Duodenal mucosa (tissue), 2 donors: Measurements from ENCODE around the gene LPAR1.

Source experiments
- H3K27ac ChIP-seq: one replicate; pipeline ENCODE4 v1.7.0; 2013; ENCODE audit warnings: low read depth, low read length
- H3K27me3 ChIP-seq, 2 donors: one replicate each; pipeline ENCODE4 v1.7.0; 2013; ENCODE audit warnings: low read length in 2 of 2, control low read depth in 1 of 2; ENCODE audit not compliant: insufficient read depth in 2 of 2, control insufficient read depth in 1 of 2
- H3K36me3 ChIP-seq, 2 donors: one replicate each; pipeline ENCODE4 v1.7.0; 2013; ENCODE audit warnings: low read length in 2 of 2, control low read depth in 1 of 2; ENCODE audit not compliant: insufficient read depth in 2 of 2, control insufficient read depth in 1 of 2
- H3K4me1 ChIP-seq, 2 donors: one replicate each; pipeline ENCODE4 v1.7.0; 2013; ENCODE audit warnings: low read length in 2 of 2, control low read depth in 1 of 2; ENCODE audit not compliant: insufficient read depth in 2 of 2, control insufficient read depth in 1 of 2
- H3K4me3 ChIP-seq, 2 donors: one replicate each; pipeline ENCODE4 v1.7.0; 2013; ENCODE audit warnings: low read length in 2 of 2, low read depth in 1 of 2
- H3K9ac ChIP-seq, 2 donors: one replicate each; pipeline ENCODE4 v1.7.0; 2013; ENCODE audit warnings: low read length in 2 of 2, low read depth in 1 of 2
- H3K9me3 ChIP-seq, 2 donors: one replicate each; pipeline ENCODE4 v1.7.0; 2013; ENCODE audit warnings: low read length in 2 of 2, control low read depth in 1 of 2; ENCODE audit not compliant: control insufficient read depth in 1 of 2

Gene LPAR1

DNA sequence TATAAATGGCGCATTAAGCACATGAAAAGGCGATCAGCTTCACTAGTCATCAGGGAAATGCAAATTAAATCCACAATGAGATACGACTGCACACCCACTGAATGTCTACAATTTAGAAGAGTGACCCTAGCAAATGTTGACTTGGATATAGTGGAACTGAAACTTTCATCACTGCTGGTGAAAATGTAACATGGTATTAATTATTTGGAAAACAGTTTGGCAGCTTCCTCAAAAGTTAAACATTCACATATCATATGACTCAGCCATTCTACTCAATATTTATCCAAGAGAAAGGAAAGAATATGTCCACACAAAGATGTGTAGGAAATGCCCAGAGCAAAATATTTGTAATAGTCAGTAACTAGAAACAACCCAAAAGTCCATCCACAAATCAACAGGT lies 146.5 kb downstream of the LPAR1 start:
- no peaks in the 10 kb centered on the region for H3K36me3 ChIP-seq
- no peaks in the 10 kb centered on the region for H3K27me3 ChIP-seq
- no peak overlapping the region for H3K4me3 ChIP-seq
- H3K4me1 ChIP-seq, result no peaks in the 10 kb centered on the region
- no peak overlapping the region for H3K27ac ChIP-seq
- H3K9ac ChIP-seq, result no peak overlapping the region
- no peaks in the 10 kb centered on the region for H3K9me3 ChIP-seq

DNA sequence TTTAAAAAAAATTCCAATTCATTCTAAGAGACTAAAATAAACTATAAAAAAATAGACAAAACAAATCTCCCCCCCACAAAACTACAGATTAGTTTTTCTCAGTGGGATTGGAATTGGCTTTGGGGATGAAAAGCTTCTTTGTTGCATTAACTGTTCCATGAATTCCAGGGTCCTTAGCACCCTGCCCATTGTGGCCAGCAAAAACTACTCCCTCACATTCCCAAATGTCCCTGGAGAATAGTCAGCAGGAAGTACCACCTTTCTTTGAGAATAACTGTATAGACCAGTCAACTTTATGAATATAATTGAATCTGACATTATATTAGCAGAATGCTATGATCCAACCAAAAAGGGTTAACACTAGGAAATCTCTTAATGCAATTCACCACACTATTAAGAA lies 147.9 kb downstream of the LPAR1 start:
- no peak overlapping the region for H3K9ac ChIP-seq
- H3K9me3 ChIP-seq, result no peaks in the 10 kb centered on the region
- no peaks in the 10 kb centered on the region for H3K36me3 ChIP-seq
- H3K27me3 ChIP-seq, result no peaks in the 10 kb centered on the region
- H3K27ac ChIP-seq, result no peak overlapping the region
- no peak overlapping the region for H3K4me3 ChIP-seq
- no peaks in the 10 kb centered on the region for H3K4me1 ChIP-seq

DNA sequence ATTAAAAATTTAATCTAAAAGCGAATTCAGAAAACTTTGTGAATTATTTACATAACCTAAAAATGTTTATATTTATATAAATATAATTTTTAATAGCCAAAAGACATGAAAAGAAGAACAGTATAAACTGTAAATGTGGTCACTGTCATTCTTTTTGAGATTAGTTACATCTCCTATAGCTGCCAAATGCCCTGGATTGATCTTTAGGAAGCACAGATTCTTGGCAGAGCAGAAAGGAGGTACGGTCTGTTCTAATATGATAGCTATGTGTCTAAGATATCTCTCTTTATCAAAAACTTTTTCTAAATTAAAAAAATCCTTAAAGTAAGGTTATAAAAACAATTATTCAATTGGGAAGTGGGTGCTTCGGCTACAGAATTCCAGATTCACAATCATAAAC lies 151.0 kb downstream of the LPAR1 start:
- H3K9me3 ChIP-seq, result no peaks in the 10 kb centered on the region
- H3K9ac ChIP-seq, result no peak overlapping the region
- no peaks in the 10 kb centered on the region for H3K4me1 ChIP-seq
- no peaks in the 10 kb centered on the region for H3K36me3 ChIP-seq
- no peaks in the 10 kb centered on the region for H3K27me3 ChIP-seq
- no peak overlapping the region for H3K4me3 ChIP-seq
- no peak overlapping the region for H3K27ac ChIP-seq

DNA sequence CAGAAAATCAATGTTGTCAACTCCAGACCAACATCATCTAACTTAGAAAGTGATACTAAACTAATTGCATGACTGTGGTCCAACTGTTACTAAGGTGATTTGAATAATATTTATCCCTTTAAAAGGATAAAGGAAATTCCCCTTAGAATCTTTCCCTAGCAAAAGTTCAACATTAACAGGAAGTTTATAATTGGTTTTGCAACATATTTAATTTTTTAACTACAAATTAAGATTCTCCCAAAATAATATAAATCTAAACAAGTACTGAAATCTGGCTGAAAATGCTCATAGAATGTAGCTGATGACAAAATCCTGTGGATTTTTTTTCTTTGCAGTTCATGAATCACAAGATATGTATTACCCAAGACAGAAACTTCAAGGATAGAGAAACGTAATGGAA lies 151.4 kb downstream of the LPAR1 start:
- H3K9me3 ChIP-seq, result no peaks in the 10 kb centered on the region
- H3K27me3 ChIP-seq, result no peaks in the 10 kb centered on the region
- H3K4me1 ChIP-seq, result no peaks in the 10 kb centered on the region
- no peaks in the 10 kb centered on the region for H3K36me3 ChIP-seq
- no peak overlapping the region for H3K4me3 ChIP-seq
- H3K9ac ChIP-seq, result no peak overlapping the region
- no peak overlapping the region for H3K27ac ChIP-seq

DNA sequence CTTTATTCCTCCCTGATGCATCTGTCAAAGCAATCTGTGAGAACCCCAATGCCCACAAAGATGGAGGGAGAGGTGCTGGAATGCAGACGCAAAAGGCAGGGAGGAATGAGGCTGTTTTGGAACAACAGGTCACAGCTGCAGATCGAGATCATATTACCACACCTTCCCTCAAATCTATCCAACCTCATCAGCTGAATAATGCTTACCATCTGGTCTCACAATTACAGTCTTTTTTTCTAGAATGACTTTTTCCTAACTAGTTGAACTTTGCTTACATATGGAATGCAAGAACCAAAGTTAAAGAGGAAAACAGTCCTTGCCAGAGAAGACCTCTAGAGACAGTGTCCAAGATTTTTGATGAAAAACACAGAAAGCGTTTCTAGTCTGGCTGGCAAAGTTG lies 158.1 kb downstream of the LPAR1 start:
- Histone ChIP-seq H3K27me3 (no peaks in the 10 kb centered on the region), H3K36me3 (peaks cover 0 to 3% of the 10 kb centered on the region in 2 donors), H3K9ac (no peak overlapping the region), H3K27ac (no peak overlapping the region), H3K4me3 (no peak overlapping the region), H3K4me1 (no peaks in the 10 kb centered on the region), H3K9me3 (no peaks in the 10 kb centered on the region)

DNA sequence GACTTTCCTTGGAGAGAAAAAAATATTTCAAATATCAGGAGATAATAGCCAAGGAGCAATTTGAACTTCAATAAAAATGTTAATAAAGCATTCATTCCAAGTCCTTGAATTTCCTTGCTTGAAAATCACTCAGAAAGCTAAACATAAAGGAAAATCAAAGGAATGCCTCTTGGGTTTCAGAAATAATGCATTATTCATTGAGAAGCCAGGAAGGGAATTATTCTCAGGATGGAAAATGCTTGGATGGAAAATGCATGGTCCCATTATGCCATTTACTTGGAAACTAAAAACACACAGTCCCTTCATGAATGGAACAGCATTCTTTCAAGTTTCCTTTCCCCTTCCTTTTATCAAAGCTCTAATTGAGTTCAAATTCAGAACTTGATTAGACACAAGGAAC lies 160.9 kb downstream of the LPAR1 start:
- H3K9me3 ChIP-seq, result no peaks in the 10 kb centered on the region
- no peaks in the 10 kb centered on the region for H3K27me3 ChIP-seq
- no peak overlapping the region for H3K27ac ChIP-seq
- no peak overlapping the region for H3K4me3 ChIP-seq
- no peak overlapping the region for H3K9ac ChIP-seq
- peaks cover 8 to 13% of the 10 kb centered on the region in 2 donors for H3K36me3 ChIP-seq
- no peaks in the 10 kb centered on the region for H3K4me1 ChIP-seq

DNA sequence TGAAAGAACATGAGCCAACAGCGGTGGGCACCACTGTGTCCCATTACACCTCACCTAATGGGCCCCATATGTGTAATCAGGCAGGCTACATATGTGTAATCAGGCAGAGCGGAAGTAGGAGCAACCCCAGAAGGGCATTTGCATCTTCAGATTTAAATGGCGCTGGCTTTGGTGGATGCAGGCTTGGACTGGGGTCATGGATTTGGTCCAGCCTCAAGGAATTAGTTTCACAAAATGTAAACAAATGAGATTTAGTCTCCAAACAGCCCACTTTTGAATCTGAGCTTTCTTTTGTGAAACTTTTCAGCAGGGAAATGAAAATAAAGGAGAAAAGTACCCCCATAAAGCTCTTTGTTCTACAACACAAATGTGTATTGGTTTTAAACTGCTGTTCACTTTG lies 161.3 kb downstream of the LPAR1 start:
- H3K9ac ChIP-seq, result no peak overlapping the region
- no peaks in the 10 kb centered on the region for H3K27me3 ChIP-seq
- H3K27ac ChIP-seq, result no peak overlapping the region
- H3K4me3 ChIP-seq, result no peak overlapping the region
- H3K9me3 ChIP-seq, result no peaks in the 10 kb centered on the region
- H3K36me3 ChIP-seq, result peaks cover 8 to 13% of the 10 kb centered on the region in 2 donors
- H3K4me1 ChIP-seq, result no peaks in the 10 kb centered on the region

DNA sequence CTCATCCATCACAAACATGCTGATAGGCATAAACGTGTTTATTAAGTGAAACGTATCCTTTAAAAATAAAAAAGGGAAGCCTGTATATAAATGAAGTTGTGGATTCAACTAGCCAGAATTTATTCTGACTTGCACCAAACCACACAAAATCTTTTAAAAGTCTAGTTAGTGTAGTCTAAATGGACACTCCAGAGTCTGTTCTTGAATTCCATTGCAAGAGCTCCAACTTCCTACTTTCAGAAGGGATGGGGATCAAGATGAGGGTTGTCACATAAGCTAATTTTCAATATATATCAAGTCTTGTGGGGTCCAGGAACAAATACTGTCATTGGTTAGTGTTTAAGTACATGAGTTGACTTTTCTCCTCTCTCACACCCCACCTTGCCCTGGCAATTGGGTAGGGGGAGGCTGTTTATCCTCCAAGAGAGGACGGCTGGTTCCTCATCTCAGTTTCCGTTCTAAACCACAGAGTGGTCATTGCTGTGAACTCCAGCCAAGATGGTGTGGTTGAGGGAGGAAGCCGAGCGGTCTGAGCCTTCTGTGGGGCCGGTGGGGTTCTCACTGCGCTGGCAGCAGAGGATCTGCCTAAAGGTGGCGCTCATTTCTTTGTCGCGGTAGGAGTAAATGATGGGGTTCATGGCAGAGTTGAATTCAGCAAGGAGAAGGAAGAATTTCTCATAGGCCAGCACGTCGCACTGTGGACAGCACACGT lies 163.2 kb downstream of the LPAR1 start:
- no peaks in the 10 kb centered on the region for H3K9me3 ChIP-seq
- peaks cover 8 to 13% of the 10 kb centered on the region in 2 donors for H3K36me3 ChIP-seq
- H3K27ac ChIP-seq, result no peak overlapping the region
- H3K4me3 ChIP-seq, result no peak overlapping the region
- no peaks in the 10 kb centered on the region for H3K4me1 ChIP-seq
- H3K9ac ChIP-seq, result no peak overlapping the region
- no peaks in the 10 kb centered on the region for H3K27me3 ChIP-seq

DNA sequence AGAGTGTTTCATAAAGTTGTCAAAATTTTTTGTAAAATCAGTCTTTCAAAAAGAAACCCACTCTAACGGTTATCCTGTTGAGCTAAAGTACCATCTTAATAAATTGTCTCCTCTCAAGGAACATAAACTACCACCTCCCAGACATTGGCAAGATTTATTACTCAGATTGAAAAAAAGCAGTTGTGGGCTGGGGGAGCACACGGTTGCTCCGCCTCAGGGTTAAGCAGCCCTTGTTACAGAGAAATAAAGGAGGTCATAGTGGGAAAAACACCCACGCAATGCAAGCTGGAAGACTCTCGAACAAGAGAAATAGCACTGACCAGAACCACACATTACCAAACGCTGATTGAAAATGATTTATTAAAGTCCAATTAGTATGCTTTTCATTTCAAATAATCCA lies 165.3 kb downstream of the LPAR1 start:
- Histone ChIP-seq H3K4me3 (no peak overlapping the region), H3K4me1 (no peaks in the 10 kb centered on the region), H3K9me3 (no peaks in the 10 kb centered on the region), H3K9ac (no peak overlapping the region), H3K36me3 (peaks cover 8 to 13% of the 10 kb centered on the region in 2 donors), H3K27ac (no peak overlapping the region), H3K27me3 (no peaks in the 10 kb centered on the region)

DNA sequence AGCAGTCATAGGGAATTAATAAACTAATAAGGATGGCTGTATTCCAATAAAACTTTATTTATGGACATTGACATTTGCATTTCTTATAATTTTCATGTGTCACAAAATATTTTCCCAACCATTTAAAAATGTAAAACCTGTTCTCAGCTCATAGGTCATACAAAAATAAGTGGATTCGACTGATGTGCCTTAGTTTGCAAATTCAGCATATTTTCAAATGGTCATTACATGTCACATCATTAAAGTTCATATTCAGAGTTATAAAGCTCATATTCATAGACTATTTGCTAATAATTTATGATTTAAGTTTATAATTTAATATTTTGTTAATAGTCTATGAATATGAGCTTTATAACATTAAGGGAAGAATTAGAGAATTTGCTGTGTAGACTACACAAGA lies 166.5 kb downstream of the LPAR1 start:
- no peaks in the 10 kb centered on the region for H3K4me1 ChIP-seq
- H3K9me3 ChIP-seq, result no peaks in the 10 kb centered on the region
- H3K4me3 ChIP-seq, result no peak overlapping the region
- no peak overlapping the region for H3K27ac ChIP-seq
- no peak overlapping the region for H3K9ac ChIP-seq
- no peaks in the 10 kb centered on the region for H3K27me3 ChIP-seq
- H3K36me3 ChIP-seq, result peaks cover 8 to 13% of the 10 kb centered on the region in 2 donors

DNA sequence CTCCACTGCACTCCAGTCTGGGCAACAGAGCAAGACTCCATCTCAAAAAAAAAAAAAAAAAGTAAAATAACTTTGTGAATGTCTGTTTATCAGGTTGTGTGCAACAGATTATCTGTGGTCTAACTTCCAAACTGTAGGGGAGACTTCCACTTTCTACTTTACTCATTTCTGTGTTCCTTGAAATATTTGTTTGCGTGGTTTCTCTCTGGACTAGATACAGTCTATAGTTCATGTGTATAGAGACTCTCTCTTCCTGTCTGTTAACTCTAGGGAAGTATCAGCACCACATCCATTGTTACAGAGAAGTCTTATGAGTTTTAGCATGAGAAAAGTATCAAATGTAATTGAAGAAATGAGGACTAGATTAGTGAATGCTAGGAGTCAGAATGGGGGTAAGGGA lies 168.3 kb downstream of the LPAR1 start:
- H3K9ac ChIP-seq, result no peak overlapping the region
- H3K36me3 ChIP-seq, result peaks cover 8% of the 10 kb centered on the region in 2 donors
- no peaks in the 10 kb centered on the region for H3K27me3 ChIP-seq
- no peaks in the 10 kb centered on the region for H3K9me3 ChIP-seq
- no peak overlapping the region for H3K27ac ChIP-seq
- H3K4me3 ChIP-seq, result no peak overlapping the region
- no peaks in the 10 kb centered on the region for H3K4me1 ChIP-seq
